Glomerular visceral epithelial cell (primary cell): ENCODE measurements around the gene AUTS2.

Experiments
- DNase-seq: peaks from one replicate; pipeline ENCODE4 v3.0.0-alpha.2; 2016; ENCODE audit errors: extremely low spot score

AUTS2 gene

GRCh38 chr7:69723663-69724062, 125.4 kb downstream of the AUTS2 start:
- no peak for DNase-seq

- DNase-seq: no peak
These were observed 130.0 kb downstream of the AUTS2 start for GRCh38 chr7:69728304-69728703.

- DNase-seq: no peak
These were observed 133.9 kb downstream of the AUTS2 start for GRCh38 chr7:69732203-69732602.

- DNase-seq: no peak
These were observed 137.3 kb downstream of the AUTS2 start for GRCh38 chr7:69735582-69735981.

GRCh38 chr7:69736126-69736810, 138.0 kb downstream of the AUTS2 start:
- no peak for DNase-seq

GRCh38 chr7:69738396-69738951, 140.2 kb downstream of the AUTS2 start:
- no peak for DNase-seq

GRCh38 chr7:69739190-69739589, 140.9 kb downstream of the AUTS2 start:
- no peak for DNase-seq

GRCh38 chr7:69739931-69740431, 141.7 kb downstream of the AUTS2 start:
- DNase-seq: no peak

GRCh38 chr7:69742237-69742636, 144.0 kb downstream of the AUTS2 start:
- DNase-seq: no peak

- no peak for DNase-seq
These were observed 145.2 kb downstream of the AUTS2 start for GRCh38 chr7:69743436-69743835.

- DNase-seq: no peak
These were observed 145.8 kb downstream of the AUTS2 start for GRCh38 chr7:69744026-69744425.

- no peak for DNase-seq
These were observed 148.1 kb downstream of the AUTS2 start for GRCh38 chr7:69746383-69746782.

GRCh38 chr7:69747144-69747543, 148.9 kb downstream of the AUTS2 start:
- no peak for DNase-seq

- DNase-seq: no peak
These were observed 150.3 kb downstream of the AUTS2 start for GRCh38 chr7:69748530-69748929.

- DNase-seq: no peak
These were observed 151.2 kb downstream of the AUTS2 start for GRCh38 chr7:69749372-69749979.

GRCh38 chr7:69749994-69750393, 151.7 kb downstream of the AUTS2 start:
- DNase-seq: no peak

GRCh38 chr7:69751026-69751425, 152.8 kb downstream of the AUTS2 start:
- no peak for DNase-seq

GRCh38 chr7:69753981-69754380, 155.7 kb downstream of the AUTS2 start:
- DNase-seq: no peak

- DNase-seq: no peak
These were observed 156.2 kb downstream of the AUTS2 start for GRCh38 chr7:69754476-69754875.

- DNase-seq: no peak
These were observed 158.0 kb downstream of the AUTS2 start for GRCh38 chr7:69756235-69756634.

GRCh38 chr7:69757528-69757927, 159.3 kb downstream of the AUTS2 start:
- no peak for DNase-seq

GRCh38 chr7:69757981-69758430, 159.7 kb downstream of the AUTS2 start:
- DNase-seq: no peak

- no peak for DNase-seq
These were observed 161.1 kb downstream of the AUTS2 start for GRCh38 chr7:69759373-69759772.
